HG03378 (cell line): Measurements from ENCODE around the gene DNM3.
"Not testable (repeated sequence)": the region's sequence is repeated elsewhere in the genome, so short reads cannot be mapped to it uniquely, and the experiment has no call there.

Source experiments
- ATAC-seq: cut with Tn5 transposase; IDR thresholded peaks from one replicate; pipeline ENCODE4 v1.9.1; 2021; ENCODE audit warnings: mild to moderate bottlenecking, moderate library complexity; ENCODE audit not compliant: unreplicated experiment

The DNM3 gene

DNA sequence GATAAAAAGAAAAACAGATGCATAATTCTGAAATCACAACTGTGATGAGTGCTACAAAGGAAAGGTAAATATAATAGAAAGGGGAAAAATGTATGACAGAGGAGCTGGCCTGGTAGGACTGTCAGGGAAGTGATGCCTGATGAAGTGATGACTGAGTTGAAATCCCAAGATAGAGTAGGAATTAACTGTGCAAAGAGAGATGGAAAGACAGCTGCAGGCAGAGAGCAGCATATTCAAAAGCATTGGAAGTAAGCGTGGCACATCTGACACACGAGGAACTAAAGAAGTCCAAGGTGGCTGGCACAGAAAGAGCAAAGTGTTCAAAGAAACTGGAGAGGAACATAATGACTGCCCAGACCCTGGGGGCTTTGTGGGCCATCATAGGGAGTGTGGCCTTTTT, 457.6 kb downstream of the DNM3 start:
- ATAC-seq = no peak

GRCh38 chr1:172299515-172299914, 458.2 kb downstream of the DNM3 start:
- ATAC-seq = no peak

GRCh38 chr1:172307508-172307907, 466.2 kb downstream of the DNM3 start:
- ATAC-seq = not testable (repeated sequence)

DNA sequence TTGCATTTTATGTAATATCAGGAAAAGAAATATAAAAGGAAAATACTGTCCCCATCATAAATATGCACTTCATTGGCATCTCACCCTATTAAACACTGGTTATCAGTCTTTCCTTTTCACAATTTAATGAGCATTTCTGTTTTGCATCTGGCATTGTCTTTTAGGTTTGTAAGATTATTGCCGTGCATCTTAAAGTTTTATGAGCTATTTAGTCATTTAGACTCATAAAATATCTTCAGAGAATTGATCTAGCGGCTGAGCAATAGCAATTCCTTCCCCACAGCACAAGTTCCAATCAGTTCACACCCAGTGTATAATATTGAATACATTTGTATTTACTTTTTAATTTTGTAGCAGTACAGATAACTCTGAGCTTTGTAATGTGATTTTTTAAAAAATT, 466.8 kb downstream of the DNM3 start:
- no peak for ATAC-seq

DNA sequence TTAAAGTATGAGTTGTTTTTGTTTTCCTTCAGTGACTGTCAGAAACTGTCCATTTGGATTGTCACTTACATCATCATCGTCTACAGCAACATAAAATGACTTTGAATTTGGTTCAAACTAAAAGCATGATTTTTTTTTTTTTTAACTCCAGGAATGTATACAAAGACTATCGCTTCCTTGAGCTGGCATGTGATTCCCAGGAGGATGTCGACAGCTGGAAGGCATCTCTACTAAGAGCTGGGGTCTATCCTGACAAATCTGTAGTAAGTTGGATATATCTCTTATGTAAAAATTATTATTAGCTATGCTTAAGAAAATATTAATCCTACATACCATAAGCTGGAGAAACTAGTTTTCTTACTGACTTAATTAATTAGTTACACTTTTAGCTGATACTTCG, 467.3 kb downstream of the DNM3 start:
- no peak for ATAC-seq

DNA sequence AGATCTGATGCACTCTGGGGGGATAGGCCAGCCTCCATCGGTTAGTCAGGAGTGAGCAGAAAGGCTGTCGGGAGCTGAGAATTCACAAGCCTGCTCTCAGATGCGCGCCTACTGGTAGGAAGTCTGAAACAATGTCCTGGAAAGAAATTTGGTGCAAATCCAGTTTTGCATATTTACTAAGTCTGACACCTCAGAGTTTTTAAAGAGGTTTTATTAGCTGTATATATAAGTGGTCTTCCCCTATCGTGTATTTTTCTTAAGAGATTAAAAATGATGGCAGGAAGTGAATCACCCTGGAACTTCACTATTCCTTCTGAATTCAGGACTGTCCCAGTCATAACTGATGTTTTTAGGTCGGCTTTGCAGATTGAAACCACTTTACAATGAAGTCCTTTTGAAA, 479.4 kb downstream of the DNM3 start:
- ATAC-seq = no peak

GRCh38 chr1:172321451-172321850, 480.2 kb downstream of the DNM3 start:
- ATAC-seq = no peak

- ATAC-seq = no peak
Observed at GRCh38 chr1:172322219-172323061, 481.1 kb downstream of the DNM3 start.

DNA sequence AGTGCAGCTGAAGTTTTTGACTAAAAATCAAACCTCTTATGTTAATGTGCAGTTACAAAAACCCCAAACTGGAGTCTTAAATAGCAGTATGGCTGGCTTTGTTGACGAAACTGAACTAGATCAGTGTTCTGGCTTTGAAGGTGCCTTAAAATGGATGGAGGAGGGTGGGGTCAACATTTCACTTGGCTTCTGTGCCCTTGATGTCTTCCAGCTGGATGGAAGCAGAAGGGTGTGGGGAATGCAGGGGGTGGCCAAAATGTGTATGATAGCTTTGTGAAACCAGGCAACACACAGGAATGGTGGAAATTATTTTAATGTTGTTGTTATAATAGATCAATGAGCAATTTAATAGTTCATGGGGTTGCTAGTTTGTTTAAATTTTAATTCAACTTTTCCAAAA, 482.4 kb downstream of the DNM3 start:
- no peak for ATAC-seq

DNA sequence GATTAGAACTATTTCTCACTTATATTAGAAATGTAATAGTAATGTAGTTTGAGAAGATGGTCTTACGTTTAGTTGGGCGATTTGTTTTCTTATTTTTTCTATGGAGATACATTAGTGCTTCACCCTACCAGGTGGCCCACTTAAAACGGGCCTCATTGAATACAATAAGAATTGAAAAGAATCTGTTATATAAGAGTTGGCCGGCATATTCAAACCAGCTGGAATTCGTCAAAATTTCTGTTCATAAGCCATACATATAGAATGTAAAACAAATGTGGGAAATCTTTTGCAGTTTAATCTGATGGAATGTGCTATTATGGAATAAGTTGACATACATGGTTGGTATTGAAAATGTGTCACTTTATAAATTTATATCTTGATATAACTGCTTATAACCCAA, 482.8 kb downstream of the DNM3 start:
- no peak for ATAC-seq

- no peak for ATAC-seq
Observed at GRCh38 chr1:172324761-172325160, 483.5 kb downstream of the DNM3 start.

DNA sequence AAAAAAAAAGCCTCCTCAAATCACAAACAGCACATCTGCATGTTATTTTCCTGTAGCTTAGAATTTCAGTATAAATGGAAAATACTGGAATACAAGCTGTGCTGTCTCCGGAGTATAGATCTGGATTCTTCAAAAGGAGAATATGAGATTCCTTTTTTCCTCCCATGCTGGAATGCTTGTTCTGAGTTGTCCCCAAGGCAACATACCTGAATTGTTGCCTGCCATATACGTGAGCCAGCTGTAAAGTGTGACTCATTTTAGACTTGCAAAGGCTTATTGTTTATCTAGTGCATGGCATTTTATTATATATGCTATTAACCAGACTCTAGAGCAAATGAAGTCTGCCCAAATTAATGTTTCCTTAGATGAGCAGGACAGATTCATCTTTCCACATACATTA, 484.2 kb downstream of the DNM3 start:
- ATAC-seq = no peak

DNA sequence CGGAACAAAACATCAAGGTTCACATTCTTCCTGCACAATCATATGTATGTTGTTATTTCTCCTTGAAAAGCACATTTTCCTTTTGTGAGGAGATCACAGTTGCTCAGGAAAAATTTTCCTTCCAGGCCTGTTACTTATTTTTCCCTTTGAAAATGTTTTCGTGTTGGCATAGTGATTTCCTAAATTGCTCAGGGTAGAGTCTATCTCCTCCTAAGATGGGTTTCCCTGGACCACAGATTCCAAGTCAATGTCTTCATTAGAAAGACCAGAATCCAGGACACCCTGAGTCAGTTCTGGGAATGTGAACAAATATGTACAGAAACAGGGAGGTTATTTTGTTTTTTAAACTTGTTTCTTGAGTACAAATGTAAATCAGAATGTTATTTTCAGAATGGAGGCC, 484.8 kb downstream of the DNM3 start:
- no peak for ATAC-seq

DNA sequence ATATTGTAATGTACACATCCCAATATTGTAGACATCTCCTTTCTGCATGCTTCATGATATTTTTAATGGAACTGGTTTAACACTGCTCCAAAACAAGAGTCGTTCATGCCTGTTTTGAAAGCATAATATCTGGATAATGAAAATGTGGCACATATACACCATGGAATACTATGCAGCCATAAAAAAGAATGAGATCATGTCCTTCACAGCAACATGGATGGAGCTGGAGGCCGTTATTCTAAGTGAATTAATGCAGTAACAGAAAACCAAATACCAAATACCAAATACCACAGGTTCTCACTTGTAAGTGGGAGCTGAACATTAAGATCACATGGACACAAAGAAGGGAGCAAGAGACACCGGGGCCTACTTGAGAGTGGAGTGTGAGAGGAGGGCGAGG, 487.0 kb downstream of the DNM3 start:
- no peak for ATAC-seq

GRCh38 chr1:172332230-172332629, 490.9 kb downstream of the DNM3 start:
- ATAC-seq = no peak

GRCh38 chr1:172335377-172335776, 494.1 kb downstream of the DNM3 start:
- no peak for ATAC-seq

DNA sequence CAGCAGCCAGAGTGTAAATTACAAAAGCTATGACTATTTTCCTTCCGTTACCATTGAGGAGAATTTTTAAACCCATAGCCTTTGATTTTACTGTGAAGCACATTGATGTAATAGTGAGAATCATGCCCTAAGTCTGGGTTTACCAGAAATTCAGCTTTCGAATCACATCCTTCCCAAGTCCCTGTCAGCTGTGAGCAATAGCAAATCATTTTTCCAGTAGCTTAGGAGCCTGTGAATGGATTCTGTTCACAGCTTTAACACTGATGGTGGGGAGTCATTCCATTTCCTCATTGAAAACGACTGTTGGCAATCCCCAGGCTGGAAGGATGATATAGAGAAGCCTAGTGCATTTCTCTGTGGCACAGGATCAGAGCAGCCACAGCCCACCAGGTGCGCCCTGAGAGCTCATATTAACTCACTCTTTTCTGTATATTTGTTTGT, 497.0 kb downstream of the DNM3 start:
- ATAC-seq = no peak

- ATAC-seq = no peak
Observed at GRCh38 chr1:172339842-172340241, 498.5 kb downstream of the DNM3 start.

DNA sequence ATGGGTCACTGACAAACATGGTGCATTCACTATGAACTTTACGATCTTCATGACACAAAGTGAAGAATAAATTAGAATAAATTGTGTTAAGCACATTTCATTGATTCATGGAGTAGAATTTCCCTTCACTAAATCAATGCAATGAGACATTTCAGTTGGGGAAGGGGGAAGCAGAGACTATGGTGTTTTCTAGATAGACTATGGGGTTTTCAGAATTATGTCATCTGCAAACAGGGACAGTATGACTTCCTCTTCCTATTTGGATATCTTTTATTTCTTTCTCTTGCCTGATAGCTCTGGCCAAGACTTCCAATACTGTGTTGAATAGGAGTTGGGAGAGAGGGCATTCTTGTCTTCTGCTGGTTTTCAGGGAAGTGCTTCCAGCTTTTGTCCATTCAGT, 499.2 kb downstream of the DNM3 start:
- no peak for ATAC-seq

DNA sequence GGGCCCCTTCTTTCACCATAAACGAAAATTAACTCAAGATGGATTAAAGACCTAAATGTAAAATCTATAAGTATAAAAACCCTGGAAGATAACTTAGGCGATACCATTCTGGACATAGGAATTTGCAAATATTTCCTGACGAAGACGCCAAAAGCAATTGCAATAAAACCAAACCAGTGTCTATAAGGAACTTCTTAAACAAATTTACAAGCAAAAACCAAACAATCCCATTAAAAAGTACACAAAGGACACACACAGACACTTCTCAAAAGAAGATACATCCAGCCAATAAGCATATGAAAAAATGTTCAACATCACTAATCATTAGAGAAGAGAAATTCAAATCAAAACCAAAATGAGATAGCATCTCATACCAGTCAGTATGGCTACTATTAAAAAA, 500.4 kb downstream of the DNM3 start:
- ATAC-seq = no peak

DNA sequence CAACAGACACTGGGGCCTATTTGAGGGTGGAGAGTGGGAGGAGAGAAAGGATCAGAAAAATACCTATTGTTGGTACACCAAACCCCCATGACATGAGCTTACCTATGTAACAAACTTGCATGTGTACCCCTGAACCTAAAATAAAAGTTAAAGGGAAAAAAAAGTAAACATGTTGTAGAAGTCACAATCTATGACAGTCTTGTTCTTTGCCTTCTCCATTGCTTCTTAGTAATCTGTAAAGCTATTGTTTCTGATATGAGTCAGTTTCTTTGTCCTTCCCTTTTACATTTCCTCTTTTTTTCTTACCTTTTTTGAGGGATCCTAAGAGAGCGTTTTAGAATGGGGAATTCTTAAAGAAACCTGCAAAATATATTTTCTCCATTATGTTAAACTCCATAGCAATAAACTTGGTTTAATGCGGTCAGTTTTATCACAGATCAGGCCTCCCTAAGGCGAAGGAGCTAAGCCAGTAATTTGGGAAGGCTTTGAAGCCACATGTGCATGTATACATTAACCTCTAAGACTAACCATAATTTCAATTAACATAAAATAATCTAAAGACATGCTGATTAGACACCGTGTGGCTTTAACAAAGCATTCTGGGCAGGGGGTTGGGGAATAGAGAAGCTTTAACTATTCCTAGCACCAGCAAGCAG, 501.4 kb downstream of the DNM3 start:
- ATAC-seq = peak; percentile 48
